HG02870 (cell line): ENCODE measurements around the gene MROH9.

ENCODE experiments used
- ATAC-seq: cut with Tn5 transposase; IDR thresholded peaks from one replicate; pipeline ENCODE4 v1.9.1; 2021; ENCODE audit warnings: mild to moderate bottlenecking, moderate library complexity; ENCODE audit not compliant: unreplicated experiment

The MROH9 gene

GRCh38 chr1:171081314-171081753, 146.0 kb downstream of the MROH9 start:
- ATAC-seq = no peak

GRCh38 chr1:171081763-171082201, 146.4 kb downstream of the MROH9 start:
- no peak for ATAC-seq

- no peak for ATAC-seq
Observed at GRCh38 chr1:171082606-171083005, 147.3 kb downstream of the MROH9 start.

GRCh38 chr1:171083222-171083621, 147.9 kb downstream of the MROH9 start:
- no peak for ATAC-seq

- no peak for ATAC-seq
Observed at GRCh38 chr1:171084091-171084490, 148.8 kb downstream of the MROH9 start.

- no peak for ATAC-seq
Observed at GRCh38 chr1:171084870-171085269, 149.5 kb downstream of the MROH9 start.

GRCh38 chr1:171087896-171088295, 152.6 kb downstream of the MROH9 start:
- ATAC-seq = no peak

- no peak for ATAC-seq
Observed at GRCh38 chr1:171090604-171091003, 155.3 kb downstream of the MROH9 start, which contains the start of gene FMO3. Gene FMO3 (plus strand): TSS chr1:171090905. CDS start chr1:171092659, 1,754 bp downstream.

GRCh38 chr1:171103862-171104261, 168.5 kb downstream of the MROH9 start:
- no peak for ATAC-seq

- ATAC-seq = no peak
Observed at GRCh38 chr1:171107262-171107940, 172.1 kb downstream of the MROH9 start.

- no peak for ATAC-seq
Observed at GRCh38 chr1:171107969-171108368, 172.6 kb downstream of the MROH9 start.

- ATAC-seq = no peak
Observed at GRCh38 chr1:171109966-171110365, 174.6 kb downstream of the MROH9 start.

- no peak for ATAC-seq
Observed at GRCh38 chr1:171110621-171111326, 175.4 kb downstream of the MROH9 start.

GRCh38 chr1:171112119-171112518, 176.8 kb downstream of the MROH9 start:
- no peak for ATAC-seq

- no peak for ATAC-seq
Observed at GRCh38 chr1:171113382-171113781, 178.0 kb downstream of the MROH9 start.
